HG03460 (cell line): ENCODE measurements around the gene EIF2AK3.
A peak's percentile ranks its signal among the peaks of the same experiment; 100 is the strongest.
"Not testable (repeated sequence)": the region's sequence is repeated elsewhere in the genome, so short reads cannot be mapped to it uniquely, and the experiment has no call there.

Experiments used
- ATAC-seq: cut with Tn5 transposase; IDR thresholded peaks from one replicate; pipeline ENCODE4 v1.9.1; 2021; ENCODE audit not compliant: unreplicated experiment

The EIF2AK3 gene

GRCh38 chr2:88599527-88599926 lies 27.7 kb downstream of the EIF2AK3 start:
- peak; percentile 27 for ATAC-seq

GRCh38 chr2:88597168-88597567 lies 30.1 kb downstream of the EIF2AK3 start:
- no peak for ATAC-seq

DNA sequence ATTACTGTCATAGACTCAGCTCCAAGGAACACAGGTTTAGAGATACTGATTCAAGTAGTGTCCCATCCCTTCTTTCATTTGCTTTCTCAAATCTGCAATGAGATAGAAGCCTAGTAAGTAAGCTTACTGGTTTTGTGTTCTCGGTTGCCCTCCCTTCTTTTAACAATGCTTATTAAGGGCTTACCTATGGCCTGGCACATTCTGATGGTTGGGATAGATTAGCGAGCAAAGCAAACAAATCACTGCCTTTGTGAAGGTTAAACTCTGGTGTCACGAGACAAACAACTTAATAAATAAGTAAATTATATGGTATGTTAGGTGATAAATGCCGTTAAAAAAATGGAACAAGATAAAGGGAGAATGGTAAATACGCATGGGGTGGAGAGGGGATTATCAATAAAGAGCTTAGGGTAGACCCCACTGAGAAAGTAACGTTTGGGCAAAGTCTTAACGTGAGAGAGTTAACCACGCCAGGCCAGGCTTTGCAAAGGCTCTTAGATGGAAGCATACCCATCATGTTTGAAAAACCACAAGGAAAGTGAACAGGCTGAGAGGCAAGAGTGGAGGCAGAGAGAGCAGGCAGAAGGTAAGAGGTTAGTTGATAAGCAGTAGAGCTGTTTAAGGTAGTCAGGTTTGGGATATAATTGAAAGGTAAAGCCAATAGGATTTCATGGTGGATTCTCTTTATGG lies 31.0 kb downstream of the EIF2AK3 start:
- no peak for ATAC-seq

GRCh38 chr2:88591698-88592097 lies 35.6 kb downstream of the EIF2AK3 start:
- no peak for ATAC-seq

DNA sequence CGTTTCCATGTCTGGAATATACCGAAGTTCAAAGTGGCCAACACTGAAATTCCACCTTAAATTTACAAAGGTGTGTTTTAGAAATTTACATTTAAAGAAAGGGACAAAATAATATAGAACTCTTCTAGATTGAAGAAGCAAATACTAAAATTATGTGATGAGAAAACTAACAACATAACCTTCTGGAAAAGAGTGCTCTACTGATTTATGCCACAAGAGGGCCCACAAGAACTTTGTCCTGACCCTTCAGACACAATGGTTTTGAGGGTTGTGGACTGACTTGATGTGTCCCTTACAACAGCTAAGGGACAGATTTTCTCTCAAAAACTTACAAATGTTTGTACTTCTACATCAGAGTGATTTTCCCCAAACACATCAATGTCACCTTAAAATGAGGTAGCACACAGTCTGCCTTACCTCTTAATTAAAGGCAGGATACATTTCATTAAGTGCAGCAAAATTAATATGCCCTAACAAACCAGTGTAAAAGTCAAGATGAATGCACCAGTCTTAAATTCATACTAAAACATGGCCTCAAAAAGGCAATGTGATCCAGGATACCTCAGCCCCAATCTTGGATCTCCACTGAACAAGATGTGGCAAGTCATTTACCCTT lies 36.2 kb downstream of the EIF2AK3 start:
- ATAC-seq, result peak; percentile 74

- no peak for ATAC-seq
These were observed 41.3 kb downstream of the EIF2AK3 start for GRCh38 chr2:88585969-88586368.

- ATAC-seq, result no peak
These were observed 45.2 kb downstream of the EIF2AK3 start for GRCh38 chr2:88582030-88582429.

GRCh38 chr2:88580088-88580487 lies 47.2 kb downstream of the EIF2AK3 start:
- ATAC-seq, result no peak

GRCh38 chr2:88575630-88576029 lies 51.6 kb downstream of the EIF2AK3 start:
- ATAC-seq, result no peak

- ATAC-seq, result no peak
These were observed 52.2 kb downstream of the EIF2AK3 start for GRCh38 chr2:88575051-88575450.

DNA sequence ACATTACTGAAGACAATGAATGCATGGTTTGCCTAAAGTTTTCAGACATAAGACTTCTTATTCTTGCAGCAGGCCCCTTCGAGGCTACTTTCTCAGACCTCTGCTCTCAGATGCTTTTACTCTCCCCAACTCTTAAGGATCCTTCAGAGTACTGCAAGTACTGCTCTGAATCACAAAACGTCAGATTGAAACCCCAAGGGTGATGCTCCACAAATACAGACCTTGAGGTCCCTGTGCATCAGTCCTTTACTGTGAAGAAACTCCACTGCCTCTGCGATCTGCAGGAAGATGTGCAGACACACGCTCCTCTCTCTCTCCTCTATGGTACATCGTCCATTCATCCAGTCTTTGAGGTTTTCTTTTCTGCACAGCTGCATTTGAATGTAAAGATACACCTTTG lies 52.8 kb downstream of the EIF2AK3 start:
- peak; percentile 74 for ATAC-seq

DNA sequence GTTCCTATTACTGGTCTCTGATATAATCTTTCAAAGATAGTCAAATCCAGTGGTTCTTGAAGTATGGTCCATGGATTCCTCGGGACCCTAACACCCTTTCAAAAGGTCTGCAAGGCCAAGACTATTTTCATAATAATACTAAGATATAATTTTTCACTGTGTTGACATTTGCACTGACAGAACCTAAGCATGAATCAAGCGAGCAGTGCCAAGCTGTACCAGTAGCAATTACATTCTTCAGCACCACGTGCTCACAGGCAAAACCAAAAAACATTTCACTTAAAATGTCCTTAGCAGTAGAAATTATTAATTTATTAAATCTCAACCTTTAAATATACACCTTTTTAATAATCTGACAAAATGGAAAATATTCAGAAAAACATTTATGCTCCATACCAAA lies 59.1 kb downstream of the EIF2AK3 start:
- no peak for ATAC-seq

DNA sequence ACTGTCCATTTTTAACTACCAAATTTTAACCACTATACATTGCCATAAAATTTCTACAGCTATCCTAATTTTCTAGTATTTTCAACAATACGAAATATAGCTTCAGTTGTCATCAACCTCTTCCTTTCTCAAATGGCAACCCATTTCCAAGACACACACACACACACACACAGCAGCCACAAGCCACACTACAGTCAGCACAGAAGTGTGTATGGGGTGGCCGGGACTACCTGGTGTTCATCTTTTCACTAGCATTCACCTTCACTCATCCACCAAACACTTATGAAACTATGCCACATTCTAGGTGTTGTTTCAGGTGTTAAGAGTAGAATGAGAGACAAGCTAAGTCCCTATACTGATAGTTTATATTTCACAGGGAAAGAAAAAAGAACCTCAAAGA lies 62.9 kb downstream of the EIF2AK3 start:
- no peak for ATAC-seq

GRCh38 chr2:88563129-88563528 lies 64.1 kb downstream of the EIF2AK3 start:
- ATAC-seq, result no peak

DNA sequence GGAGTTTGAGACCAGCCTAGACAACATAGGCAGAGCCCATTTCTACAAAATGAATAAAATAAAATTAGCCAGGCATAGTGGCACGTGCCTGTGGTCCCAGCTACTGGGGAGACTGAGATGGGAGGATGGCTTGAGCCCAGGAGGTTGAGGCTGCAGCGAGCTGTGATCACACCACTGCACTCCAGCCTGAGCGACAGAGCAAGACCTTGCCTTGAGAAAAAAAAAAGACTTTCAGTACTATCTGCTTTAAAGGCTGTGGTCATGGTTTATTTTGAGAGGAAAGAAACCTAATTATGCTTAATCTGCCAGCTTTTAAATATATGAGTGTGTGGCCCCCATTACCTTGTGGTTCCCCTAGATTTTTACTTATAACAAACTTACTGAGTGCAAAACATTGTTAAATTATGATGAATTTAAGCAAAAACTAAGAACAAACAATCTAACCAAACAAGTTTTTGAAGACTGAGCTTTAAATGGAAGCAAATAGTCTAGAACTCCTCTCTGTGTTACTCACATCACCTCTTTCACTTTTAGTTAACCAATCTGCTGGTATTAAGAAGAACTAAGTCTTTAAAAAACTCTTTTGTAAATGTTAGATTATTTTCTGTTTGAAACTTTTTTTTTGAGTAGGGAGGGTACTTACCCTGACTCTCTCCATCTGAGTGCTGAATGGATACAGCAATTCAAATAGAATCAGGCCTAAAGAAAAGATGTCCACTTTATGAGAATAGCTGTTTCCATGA lies 65.4 kb downstream of the EIF2AK3 start:
- peak; percentile 74 for ATAC-seq

- ATAC-seq, result no peak
These were observed 66.5 kb downstream of the EIF2AK3 start for GRCh38 chr2:88560619-88561307.

- ATAC-seq, result no peak
These were observed 70.0 kb downstream of the EIF2AK3 start for GRCh38 chr2:88557290-88557689.

- ATAC-seq, result no peak
These were observed 71.2 kb downstream of the EIF2AK3 start for GRCh38 chr2:88556026-88556425.

GRCh38 chr2:88554189-88554588 lies 73.1 kb downstream of the EIF2AK3 start:
- no peak for ATAC-seq

DNA sequence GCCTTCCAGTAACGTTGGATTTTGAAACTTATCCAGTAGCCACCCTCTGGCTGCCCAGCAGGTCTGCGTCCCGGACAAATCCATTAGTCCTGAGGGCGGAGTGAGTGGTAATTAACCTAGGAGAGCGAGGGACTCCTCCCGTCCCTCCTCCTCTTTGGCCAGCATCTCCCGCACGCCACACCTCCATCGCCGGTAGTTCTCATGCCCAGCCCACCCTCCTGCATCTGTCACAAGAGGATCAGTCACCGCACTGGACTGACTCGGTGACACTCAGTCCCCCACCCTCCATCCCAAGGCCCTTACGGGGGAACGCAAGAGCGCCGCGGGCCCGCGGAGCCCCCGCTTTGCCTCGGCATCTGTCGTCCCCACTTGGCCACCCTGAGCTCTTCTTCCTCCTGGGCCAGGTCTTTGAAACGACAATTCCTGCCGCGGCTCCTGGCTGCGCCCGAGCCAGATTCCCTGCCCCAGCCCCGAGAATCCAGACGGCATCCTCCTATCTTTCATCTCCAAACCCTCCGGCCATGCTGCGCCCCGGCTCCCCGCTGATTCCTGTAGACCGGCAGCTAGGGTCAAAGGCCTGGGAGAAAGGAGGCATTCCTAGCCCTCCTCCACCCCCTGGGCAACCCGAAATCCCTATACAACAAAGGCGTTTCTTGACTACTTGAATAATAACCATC lies 77.5 kb downstream of the EIF2AK3 start:
- ATAC-seq, result no peak

GRCh38 chr2:88546291-88546690 lies 81.0 kb downstream of the EIF2AK3 start:
- ATAC-seq, result not testable (repeated sequence)
